ENCODE data around the gene LRRD1.

DNA sequence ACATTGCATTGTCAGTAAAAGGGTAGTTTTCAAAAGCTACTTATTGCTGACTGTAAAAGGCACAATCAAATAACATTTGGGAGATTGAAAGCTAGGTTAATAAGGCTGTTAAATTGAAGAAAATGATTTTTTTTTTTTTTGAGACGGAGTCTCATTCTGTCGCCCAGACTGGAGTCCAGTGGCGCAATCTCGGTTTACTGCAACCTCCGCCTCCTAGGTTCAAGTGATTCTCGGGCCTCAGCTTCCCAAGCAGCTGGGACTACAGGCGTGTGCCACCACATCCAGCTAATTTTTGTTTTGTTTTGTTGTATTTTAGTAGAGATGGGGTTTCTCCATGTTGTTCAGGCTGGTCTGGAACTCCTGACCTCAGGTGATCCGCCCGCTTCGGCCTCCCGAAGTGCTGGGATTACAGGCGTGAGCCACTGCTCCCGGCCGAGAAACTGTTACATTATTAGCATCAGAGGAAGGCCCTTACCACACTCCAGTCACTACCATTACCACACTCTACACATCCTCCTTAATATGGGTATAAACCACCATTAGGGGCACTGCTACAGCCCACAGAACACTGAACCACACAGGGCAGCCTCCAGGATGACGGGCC lies 45.7 kb downstream of the LRRD1 start:
- TF ChIP-seq POLR2A (IDR thresholded peaks at IDR 0.05): no peak
- TF ChIP-seq, protein P1, sequence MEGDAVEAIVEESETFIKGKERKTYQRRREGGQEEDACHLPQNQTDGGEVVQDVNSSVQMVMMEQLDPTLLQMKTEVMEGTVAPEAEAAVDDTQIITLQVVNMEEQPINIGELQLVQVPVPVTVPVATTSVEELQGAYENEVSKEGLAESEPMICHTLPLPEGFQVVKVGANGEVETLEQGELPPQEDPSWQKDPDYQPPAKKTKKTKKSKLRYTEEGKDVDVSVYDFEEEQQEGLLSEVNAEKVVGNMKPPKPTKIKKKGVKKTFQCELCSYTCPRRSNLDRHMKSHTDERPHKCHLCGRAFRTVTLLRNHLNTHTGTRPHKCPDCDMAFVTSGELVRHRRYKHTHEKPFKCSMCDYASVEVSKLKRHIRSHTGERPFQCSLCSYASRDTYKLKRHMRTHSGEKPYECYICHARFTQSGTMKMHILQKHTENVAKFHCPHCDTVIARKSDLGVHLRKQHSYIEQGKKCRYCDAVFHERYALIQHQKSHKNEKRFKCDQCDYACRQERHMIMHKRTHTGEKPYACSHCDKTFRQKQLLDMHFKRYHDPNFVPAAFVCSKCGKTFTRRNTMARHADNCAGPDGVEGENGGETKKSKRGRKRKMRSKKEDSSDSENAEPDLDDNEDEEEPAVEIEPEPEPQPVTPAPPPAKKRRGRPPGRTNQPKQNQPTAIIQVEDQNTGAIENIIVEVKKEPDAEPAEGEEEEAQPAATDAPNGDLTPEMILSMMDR (IDR thresholded peaks at IDR 0.05): no peak

All from body of pancreas (tissue), 4 donors.